Thyroid gland (tissue), 4 donors: ENCODE measurements around the gene HK1. TPM values are rescaled to one million over a fixed set of nuclear protein-coding genes. Genes with fewer than 3 reads are reported as not detected.

ENCODE experiments used
- DNase-seq, 2 donors: peaks; one replicate each; pipeline ENCODE4 v3.0.0-alpha.2; 2019
- H3K27ac ChIP-seq, 3 donors: fragments of 200-600 bp; sonication (generic); 1 replicate in 2 of 3; 2 replicates in 1 of 3; pipeline ENCODE4 v1.5.1; 2016 to 2019; ENCODE audit warnings: mild to moderate bottlenecking in 1 of 3, moderate library complexity in 1 of 3
- H3K27me3 ChIP-seq: fragments of 200-600 bp; sonication (generic); one replicate; pipeline ENCODE4 v1.5.1; 2019
- H3K36me3 ChIP-seq, 2 donors: fragments of 200-600 bp; sonication (generic); one replicate each; pipeline ENCODE4 v1.5.1; 2016 to 2019
- H3K4me1 ChIP-seq, 2 donors: fragments of 200-600 bp; sonication (generic); one replicate each; pipeline ENCODE4 v1.5.1; 2017 to 2019
- H3K4me3 ChIP-seq, 3 donors: fragments of 200-600 bp; sonication (generic); replicated peaks in 1 of 3; 1 replicate in 2 of 3; 2 replicates in 1 of 3; pipeline ENCODE4 v1.5.1; 2016; ENCODE audit warnings: mild to moderate bottlenecking in 1 of 3
- H3K9me3 ChIP-seq: fragments of 200-600 bp; sonication (generic); one replicate; pipeline ENCODE4 v1.5.1; 2017
- CTCF ChIP-seq, 6 experiments: fragments of 200-600 bp in 3 of 6; fragments of 450-650 bp in 3 of 6; sonication (generic) in 3 of 6; IDR thresholded peaks; one replicate each; pipeline ENCODE4 v1.5.1; 2016 to 2019; ENCODE audit warnings: antibody characterized with exemption in 6 of 6, mild to moderate bottlenecking in 2 of 6, inconsistent platforms in 1 of 6, moderate library complexity in 1 of 6
- POLR2A ChIP-seq, 2 donors: fragments of 450-650 bp; IDR thresholded peaks; one replicate each; pipeline ENCODE4 v1.6.1; 2017; ENCODE audit warnings: antibody characterized with exemption in 2 of 2, mild to moderate bottlenecking in 2 of 2, moderate library complexity in 1 of 2
- WGBS, 2 donors: methylation state at CpG; one replicate each; pipeline ENCODE4 v1.1.5; 2017; 5-methylcytosine and 5-hydroxymethylcytosine counted together
- intact Hi-C: fragments of 100-400 bp; cut with DNase I; formaldehyde crosslinking; loops from one replicate; pipeline ENCODE4 v1.15.1; 2023
- total RNA-seq, 4 donors: library from RNA; depleted of rRNA; stranded (reverse); fragments of >200 nt; gene quantifications; one replicate each; pipeline ENCODE4 v1.2.3, GENCODE V29; 2016

The HK1 gene
- total RNA-seq, 4 donors from 2014 or later = 106 to 231 (median 189) TPM

- WGBS, 2 donors = 24 to 26% methylated on average over 4 to 7 of the region's 8 CpGs
- peaks cover 57 to 61% of the 10 kb centered on the region in 2 donors for H3K4me1 ChIP-seq
- peak; percentile 94 to 95 for DNase-seq
- TF ChIP-seq CTCF (IDR thresholded peaks at IDR 0.05) (no peak), POLR2A (IDR thresholded peaks at IDR 0.05) (peak in 1 of 2 donors; percentile 61)
- H3K36me3 ChIP-seq = peaks cover 5 to 7% of the 10 kb centered on the region in 2 donors
- intact Hi-C loops = no loop called here
- H3K27me3 ChIP-seq = no peaks in the 10 kb centered on the region
- no peaks in the 10 kb centered on the region for H3K9me3 ChIP-seq
- H3K27ac ChIP-seq = peak overlapping the region; percentile 85 to 90 (median 87)
- no peak overlapping the region for H3K4me3 ChIP-seq
Measured at GRCh38 chr10:69360485-69361302, 82.4 kb downstream of the HK1 start.

GRCh38 chr10:69361303-69361614 is 83.0 kb downstream of the HK1 start:
- peak; percentile 70 to 73 for DNase-seq
- H3K27ac ChIP-seq = peak overlapping the region; percentile 85 to 88 (median 87)
- no peaks in the 10 kb centered on the region for H3K27me3 ChIP-seq
- intact Hi-C loops = no loop called here
- no peaks in the 10 kb centered on the region for H3K9me3 ChIP-seq
- no peak for TF ChIP-seq POLR2A (IDR thresholded peaks at IDR 0.05)
- TF ChIP-seq CTCF (IDR thresholded peaks at IDR 0.05) = no peak
- H3K4me3 ChIP-seq = no peak overlapping the region
- peaks cover 11 to 12% of the 10 kb centered on the region in 2 donors for H3K36me3 ChIP-seq
- WGBS, 2 donors = 71 to 83% methylated on average over 2 of the region's 2 CpGs
- peaks cover 52 to 55% of the 10 kb centered on the region in 2 donors for H3K4me1 ChIP-seq

GRCh38 chr10:69362471-69362954 is 84.2 kb downstream of the HK1 start:
- DNase-seq = peak; percentile 55 to 66
- H3K9me3 ChIP-seq = no peaks in the 10 kb centered on the region
- H3K27ac ChIP-seq = peak overlapping the region; percentile 85 to 88 (median 87)
- intact Hi-C loops = no loop called here
- H3K4me1 ChIP-seq = peaks cover 54 to 58% of the 10 kb centered on the region in 2 donors
- H3K27me3 ChIP-seq = no peaks in the 10 kb centered on the region
- no peak overlapping the region for H3K4me3 ChIP-seq
- 59 to 61% methylated on average over 6 to 13 of the region's 13 CpGs for WGBS, 2 donors
- no peak for TF ChIP-seq CTCF (IDR thresholded peaks at IDR 0.05)
- TF ChIP-seq POLR2A (IDR thresholded peaks at IDR 0.05) = no peak
- peaks cover 16 to 17% of the 10 kb centered on the region in 2 donors for H3K36me3 ChIP-seq

GRCh38 chr10:69363666-69364065 is 85.4 kb downstream of the HK1 start:
- Histone ChIP-seq H3K27ac (peak overlapping the region in 2 of 3 donors; percentile 85 to 87), H3K9me3 (no peaks in the 10 kb centered on the region), H3K27me3 (no peaks in the 10 kb centered on the region), H3K36me3 (peaks cover 23 to 25% of the 10 kb centered on the region in 2 donors), H3K4me3 (no peak overlapping the region), H3K4me1 (peaks cover 48 to 58% of the 10 kb centered on the region in 2 donors)
- no peak for DNase-seq
- intact Hi-C loops = no loop called here
- 89 to 92% methylated on average over 5 of the region's 5 CpGs for WGBS, 2 donors
- TF ChIP-seq CTCF (IDR thresholded peaks at IDR 0.05) (no peak), POLR2A (IDR thresholded peaks at IDR 0.05) (no peak)
